ENCODE measurements around the gene SYTL3.
A peak's percentile ranks its signal among the peaks of the same experiment; 100 is the strongest.
"Not testable (repeated sequence)": the region's sequence is repeated elsewhere in the genome, so short reads cannot be mapped to it uniquely, and the experiment has no call there.

SYTL3 gene

GRCh38 chr6:158780246-158780884 lies 130.5 kb downstream of the SYTL3 start:
- DNase-seq: no peak

- DNase-seq: no peak
Observed at GRCh38 chr6:158780988-158781691, 131.3 kb downstream of the SYTL3 start.

- no peak for DNase-seq
Observed at GRCh38 chr6:158781692-158782373, 132.0 kb downstream of the SYTL3 start.

- DNase-seq: peak; percentile 27
Observed at GRCh38 chr6:158782432-158783166, 132.7 kb downstream of the SYTL3 start.

- DNase-seq: no peak
Observed at GRCh38 chr6:158783167-158783450, 133.3 kb downstream of the SYTL3 start.

GRCh38 chr6:158783851-158784250 lies 134.0 kb downstream of the SYTL3 start:
- DNase-seq: no peak

GRCh38 chr6:158784505-158784904 lies 134.7 kb downstream of the SYTL3 start:
- DNase-seq: no peak

- no peak for DNase-seq
Observed at GRCh38 chr6:158785036-158785435, 135.2 kb downstream of the SYTL3 start.

GRCh38 chr6:158786645-158787304 lies 136.9 kb downstream of the SYTL3 start:
- no peak for DNase-seq

GRCh38 chr6:158787395-158787794 lies 137.5 kb downstream of the SYTL3 start:
- DNase-seq: no peak

GRCh38 chr6:158789115-158789917 lies 139.5 kb downstream of the SYTL3 start:
- no peak for DNase-seq

GRCh38 chr6:158791274-158791855 lies 141.5 kb downstream of the SYTL3 start:
- no peak for DNase-seq

GRCh38 chr6:158792505-158792904 lies 142.7 kb downstream of the SYTL3 start:
- DNase-seq: not testable (repeated sequence)

GRCh38 chr6:158793432-158793831 lies 143.6 kb downstream of the SYTL3 start:
- DNase-seq: no peak

- DNase-seq: no peak
Observed at GRCh38 chr6:158795516-158795915, 145.7 kb downstream of the SYTL3 start.

- DNase-seq: no peak
Observed at GRCh38 chr6:158796353-158796752, 146.5 kb downstream of the SYTL3 start.

GRCh38 chr6:158797331-158798310 lies 147.8 kb downstream of the SYTL3 start:
- no peak for DNase-seq

GRCh38 chr6:158798311-158798710 lies 148.5 kb downstream of the SYTL3 start:
- DNase-seq: no peak

- DNase-seq: peak; percentile 34
Observed at GRCh38 chr6:158799051-158799792, 149.4 kb downstream of the SYTL3 start.
